Mesenchymal stem cell (in vitro differentiated cells and primary cell): ENCODE results near the gene FZD10.

Experiments used
- DNase-seq: peaks from one replicate; pipeline ENCODE4 v3.0.0-alpha.2; 2013
- H2AFZ ChIP-seq: one replicate; pipeline ENCODE4 v1.6.1; 2013; ENCODE audit warnings: low read depth, mild to moderate bottlenecking, control low read depth, inconsistent platforms, low read length, moderate library complexity
- H2AK5ac ChIP-seq: 2 replicates; pipeline ENCODE4 v1.6.1; 2013; ENCODE audit warnings: low read length, moderate library complexity, mild to moderate bottlenecking, inconsistent platforms; ENCODE audit not compliant: severe bottlenecking
- H2BK120ac ChIP-seq: one replicate; pipeline ENCODE4 v1.6.1; 2013; ENCODE audit warnings: low read depth, mild to moderate bottlenecking, inconsistent platforms, low read length, moderate library complexity
- H2BK12ac ChIP-seq, 2 experiments: one replicate each; pipeline ENCODE4 v1.6.1; 2013; ENCODE audit warnings: inconsistent platforms in 2 of 2, low read length in 2 of 2, mild to moderate bottlenecking in 2 of 2, moderate library complexity in 2 of 2, control low read depth in 1 of 2
- H2BK15ac ChIP-seq: one replicate; pipeline ENCODE4 v1.6.1; 2013; ENCODE audit warnings: mild to moderate bottlenecking, low read depth, inconsistent platforms; ENCODE audit not compliant: poor library complexity, severe bottlenecking
- H2BK5ac ChIP-seq: 2 replicates; pipeline ENCODE4 v1.6.1; 2013; ENCODE audit warnings: low read depth, mild to moderate bottlenecking, low read length, control low read depth, inconsistent platforms; ENCODE audit not compliant: poor library complexity, severe bottlenecking
- H3K14ac ChIP-seq, 2 experiments: one replicate each; pipeline ENCODE4 v1.6.1; 2013; ENCODE audit warnings: inconsistent platforms in 2 of 2, low read length in 2 of 2, control low read depth in 1 of 2, mild to moderate bottlenecking in 1 of 2, moderate library complexity in 1 of 2
- H3K18ac ChIP-seq, 2 experiments: one replicate each; pipeline ENCODE4 v1.6.1; 2013; ENCODE audit warnings: inconsistent platforms in 2 of 2, low read length in 2 of 2, control low read depth in 1 of 2, low read depth in 1 of 2, mild to moderate bottlenecking in 1 of 2
- H3K23ac ChIP-seq, 2 experiments: one replicate each; pipeline ENCODE4 v1.6.1; 2013; ENCODE audit warnings: inconsistent platforms in 2 of 2, low read length in 2 of 2, mild to moderate bottlenecking in 2 of 2, moderate library complexity in 2 of 2, control low read depth in 1 of 2
- H3K27ac ChIP-seq: 2 replicates; pipeline ENCODE4 v1.5.1; 2013; ENCODE audit warnings: mild to moderate bottlenecking, moderate library complexity, low read length, control low read depth, inconsistent platforms; ENCODE audit not compliant: poor library complexity, severe bottlenecking
- H3K27me3 ChIP-seq, 2 experiments: 2 replicates each; pipeline versions ENCODE4 v1.6.1 to v1.7.0; 2013; ENCODE audit warnings: low read length in 2 of 2, mild to moderate bottlenecking in 2 of 2, moderate library complexity in 2 of 2, control low read depth in 1 of 2, inconsistent platforms in 1 of 2; ENCODE audit not compliant: control insufficient read depth in 1 of 2, insufficient read depth in 1 of 2
- H3K36me3 ChIP-seq, 2 experiments: 2 replicates each; pipeline versions ENCODE4 v1.6.1 to v1.7.0; 2013; ENCODE audit warnings: low read length in 2 of 2, control low read depth in 1 of 2, inconsistent platforms in 1 of 2, low read depth in 1 of 2, mild to moderate bottlenecking in 1 of 2; ENCODE audit not compliant: insufficient read depth in 2 of 2, control insufficient read depth in 1 of 2
- H3K4ac ChIP-seq, 2 experiments: one replicate each; pipeline ENCODE4 v1.6.1; 2013; ENCODE audit warnings: inconsistent platforms in 2 of 2, low read length in 2 of 2, mild to moderate bottlenecking in 2 of 2, moderate library complexity in 2 of 2, control low read depth in 1 of 2, low read depth in 1 of 2
- H3K4me1 ChIP-seq: 2 replicates; pipeline ENCODE4 v1.6.1; 2013; ENCODE audit warnings: low read depth, low read length, control low read depth; ENCODE audit not compliant: control insufficient read depth, insufficient read depth
- H3K4me2 ChIP-seq: 2 replicates; pipeline ENCODE4 v1.6.1; 2013; ENCODE audit warnings: low read length, mild to moderate bottlenecking, inconsistent platforms; ENCODE audit not compliant: poor library complexity, severe bottlenecking
- H3K4me3 ChIP-seq, 2 experiments: 2 replicates each; pipeline versions ENCODE4 v1.5.1 to v1.7.0; 2013; ENCODE audit warnings: low read length in 2 of 2, mild to moderate bottlenecking in 2 of 2, control low read depth in 1 of 2, low read depth in 1 of 2; ENCODE audit not compliant: insufficient read depth in 1 of 2
- H3K79me1 ChIP-seq: replicated peaks from 2 replicates; pipeline ENCODE4 v1.6.1; 2013; ENCODE audit warnings: mild to moderate bottlenecking, control low read depth, low read length, inconsistent platforms; ENCODE audit not compliant: poor library complexity, severe bottlenecking
- H3K9ac ChIP-seq: 2 replicates; pipeline ENCODE4 v1.7.0; 2013; ENCODE audit warnings: mild to moderate bottlenecking, low read length, moderate library complexity
- H3K9me3 ChIP-seq: 2 replicates; pipeline ENCODE4 v1.7.0; 2013; ENCODE audit warnings: mild to moderate bottlenecking, low read length; ENCODE audit not compliant: control insufficient read depth
- H4K8ac ChIP-seq: one replicate; pipeline ENCODE4 v1.6.1; 2013; ENCODE audit warnings: inconsistent platforms, mild to moderate bottlenecking, low read length, moderate library complexity
- H4K91ac ChIP-seq: one replicate; pipeline ENCODE4 v1.6.1; 2013; ENCODE audit warnings: mild to moderate bottlenecking, low read length, inconsistent platforms
- WGBS: methylation state at CpG from one replicate; pipeline ENCODE4 v1.1.7; 2013; ENCODE audit warnings: mixed read lengths; 5-methylcytosine and 5-hydroxymethylcytosine counted together

FZD10 gene

GRCh38 chr12:130117233-130117632, 45.0 kb upstream of the FZD10 start:
- Histone ChIP-seq H3K27me3 (peaks cover 0 to 9% of the 10 kb centered on the region in 2 experiments), H2BK5ac (no peak overlapping the region), H3K4ac (no peak overlapping the region), H3K4me3 (no peak overlapping the region), H2AFZ (no peak overlapping the region), H3K9ac (no peak overlapping the region), H4K91ac (no peak overlapping the region), H3K79me1 (no peaks in the 10 kb centered on the region), H2BK12ac (no peak overlapping the region), H3K36me3 (no peaks in the 10 kb centered on the region), H3K4me1 (peaks cover 2% of the 10 kb centered on the region), H2AK5ac (no peak overlapping the region), H3K14ac (no peak overlapping the region), H3K18ac (no peak overlapping the region), H4K8ac (no peak overlapping the region), H2BK15ac (no peak overlapping the region), H3K4me2 (no peak overlapping the region), H3K27ac (no peak overlapping the region), H3K9me3 (no peaks in the 10 kb centered on the region), H3K23ac (no peak overlapping the region), H2BK120ac (no peak overlapping the region)
- no peak for DNase-seq
- 36% methylated on average over 5 of the region's 7 CpGs for WGBS

- Histone ChIP-seq H3K14ac (no peak overlapping the region), H3K18ac (no peak overlapping the region), H2BK5ac (no peak overlapping the region), H3K4ac (no peak overlapping the region), H3K23ac (no peak overlapping the region), H3K36me3 (no peaks in the 10 kb centered on the region), H3K4me3 (no peak overlapping the region), H2BK12ac (no peak overlapping the region), H3K27me3 (peaks cover 0 to 9% of the 10 kb centered on the region in 2 experiments), H2AK5ac (no peak overlapping the region), H4K91ac (no peak overlapping the region), H3K4me1 (peaks cover 2% of the 10 kb centered on the region), H2BK120ac (no peak overlapping the region), H2BK15ac (no peak overlapping the region), H3K4me2 (no peak overlapping the region), H3K79me1 (no peaks in the 10 kb centered on the region), H3K27ac (no peak overlapping the region), H3K9me3 (no peaks in the 10 kb centered on the region), H4K8ac (no peak overlapping the region), H2AFZ (no peak overlapping the region), H3K9ac (no peak overlapping the region)
- WGBS, result 44% methylated on average over 5 of the region's 5 CpGs
- DNase-seq, result no peak
These were observed 44.6 kb upstream of the FZD10 start for GRCh38 chr12:130117701-130118100.

- H2AFZ ChIP-seq, result no peak overlapping the region
- H2BK120ac ChIP-seq, result no peak overlapping the region
- H2AK5ac ChIP-seq, result no peak overlapping the region
- no peak overlapping the region for H3K4me3 ChIP-seq
- H4K8ac ChIP-seq, result no peak overlapping the region
- H3K4ac ChIP-seq, result no peak overlapping the region
- H4K91ac ChIP-seq, result no peak overlapping the region
- no peak overlapping the region for H3K14ac ChIP-seq
- no peaks in the 10 kb centered on the region for H3K36me3 ChIP-seq
- H3K4me1 ChIP-seq, result peaks cover 2% of the 10 kb centered on the region
- no peak overlapping the region for H3K9ac ChIP-seq
- H3K4me2 ChIP-seq, result no peak overlapping the region
- no peaks in the 10 kb centered on the region for H3K9me3 ChIP-seq
- no peak overlapping the region for H2BK5ac ChIP-seq
- no peak for DNase-seq
- H3K18ac ChIP-seq, result no peak overlapping the region
- peaks cover 0 to 9% of the 10 kb centered on the region in 2 experiments for H3K27me3 ChIP-seq
- no peak overlapping the region for H3K27ac ChIP-seq
- WGBS, result 83% methylated on average over 6 of the region's 6 CpGs
- H3K79me1 ChIP-seq, result no peaks in the 10 kb centered on the region
- no peak overlapping the region for H3K23ac ChIP-seq
- no peak overlapping the region for H2BK12ac ChIP-seq
- H2BK15ac ChIP-seq, result no peak overlapping the region
These were observed 44.1 kb upstream of the FZD10 start for GRCh38 chr12:130118181-130118580.

- no peak overlapping the region for H3K4ac ChIP-seq
- H2AFZ ChIP-seq, result no peak overlapping the region
- H3K14ac ChIP-seq, result no peak overlapping the region
- peaks cover 2% of the 10 kb centered on the region for H3K4me1 ChIP-seq
- H4K8ac ChIP-seq, result no peak overlapping the region
- H4K91ac ChIP-seq, result no peak overlapping the region
- H2BK15ac ChIP-seq, result no peak overlapping the region
- H3K4me2 ChIP-seq, result no peak overlapping the region
- peaks cover 0 to 4% of the 10 kb centered on the region in 2 experiments for H3K27me3 ChIP-seq
- H3K18ac ChIP-seq, result no peak overlapping the region
- H3K4me3 ChIP-seq, result no peak overlapping the region
- H3K9ac ChIP-seq, result no peak overlapping the region
- no peaks in the 10 kb centered on the region for H3K9me3 ChIP-seq
- H2BK120ac ChIP-seq, result no peak overlapping the region
- no peak overlapping the region for H2BK5ac ChIP-seq
- no peak overlapping the region for H2BK12ac ChIP-seq
- H3K36me3 ChIP-seq, result no peaks in the 10 kb centered on the region
- H3K27ac ChIP-seq, result no peak overlapping the region
- H3K23ac ChIP-seq, result no peak overlapping the region
- no peak for DNase-seq
- no peaks in the 10 kb centered on the region for H3K79me1 ChIP-seq
- 82% methylated on average over 18 of the region's 27 CpGs for WGBS
- H2AK5ac ChIP-seq, result no peak overlapping the region
These were observed 42.9 kb upstream of the FZD10 start for GRCh38 chr12:130119241-130119861.
